Measurements from ENCODE around the gene FBLN7.

Gene FBLN7

DNA sequence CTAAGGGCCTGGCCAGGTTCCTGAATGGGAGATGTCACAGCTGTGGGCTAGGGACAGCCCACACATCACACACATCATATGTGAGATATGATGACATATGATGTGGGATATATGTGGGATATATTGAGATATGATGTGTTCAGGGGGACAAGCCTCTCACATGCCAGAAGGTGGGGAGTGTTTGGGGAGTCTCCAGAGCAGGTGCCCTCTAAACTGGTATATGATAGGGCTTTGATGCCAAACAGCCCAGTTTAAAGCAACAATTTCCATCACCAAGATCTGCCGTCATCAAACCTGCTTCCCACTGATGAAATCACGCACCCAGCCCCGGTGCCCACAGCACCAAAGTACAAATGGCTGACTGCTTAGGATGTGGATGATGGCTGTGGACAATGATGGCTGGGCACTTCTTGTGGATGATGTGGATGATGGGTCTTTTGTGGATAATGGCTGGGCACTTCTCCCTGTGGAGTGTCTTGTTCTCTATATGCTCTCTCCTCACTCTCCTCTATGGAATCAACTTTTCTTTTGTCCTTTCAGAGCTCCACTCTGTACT, 50.9 kb downstream of the FBLN7 start:
- H3K4me3 ChIP-seq (replicated peaks in 1 of 2; ENCODE audit: low read depth in 2 of 2, low read length in 2 of 2), result no peak overlapping the region
- DNase-seq (ENCODE audit: low read depth in 2 of 2), result no peak
- TF ChIP-seq CTCF (IDR thresholded peaks at IDR 0.05; ENCODE audit: low read depth, low read length), result no peak

DNA sequence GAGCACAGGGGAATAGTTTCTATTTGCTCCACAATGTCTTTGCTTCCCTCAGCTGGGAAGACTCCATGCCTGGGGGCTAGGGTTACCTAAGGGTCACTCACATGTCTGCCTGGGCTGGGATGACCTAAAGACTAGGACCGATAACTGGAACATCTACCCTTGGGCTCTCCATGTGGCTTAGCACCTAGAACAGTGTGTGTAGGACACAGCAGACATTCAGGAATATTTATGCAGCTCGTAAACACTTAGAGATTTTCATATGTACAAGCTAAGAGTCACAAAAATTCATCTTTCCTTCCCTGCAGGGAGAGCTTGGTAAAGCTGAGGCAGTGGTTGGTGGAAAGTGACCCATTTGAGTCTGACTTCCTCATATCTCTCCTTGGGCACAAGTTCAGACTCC, 55.8 kb downstream of the FBLN7 start:
- DNase-seq (ENCODE audit: low read depth in 2 of 2), result no peak
- H3K4me3 ChIP-seq (replicated peaks in 1 of 2; ENCODE audit: low read depth in 2 of 2, low read length in 2 of 2), result no peak overlapping the region
- no peak for TF ChIP-seq CTCF (IDR thresholded peaks at IDR 0.05; ENCODE audit: low read depth, low read length)

DNA sequence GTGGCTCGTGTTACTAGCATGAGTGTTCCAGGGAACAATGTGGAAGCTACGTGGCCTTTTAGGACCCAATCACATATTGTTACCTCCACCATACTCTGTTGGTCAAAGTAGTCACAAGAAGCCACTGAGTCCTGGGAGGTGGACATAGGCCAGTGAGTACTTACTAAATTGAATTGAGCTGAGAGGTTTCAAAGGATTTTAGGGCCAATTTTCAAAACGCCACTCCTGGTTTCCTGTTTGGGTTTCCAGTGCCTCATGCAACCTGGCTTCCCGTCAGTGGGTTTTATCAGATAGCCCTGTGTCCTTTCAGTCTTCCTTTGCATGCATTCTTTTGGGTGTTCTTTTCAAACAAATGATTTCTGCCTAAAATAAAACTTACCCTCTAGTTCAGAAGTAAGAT, 56.3 kb downstream of the FBLN7 start:
- no peak overlapping the region for H3K4me3 ChIP-seq (replicated peaks in 1 of 2; ENCODE audit: low read depth in 2 of 2, low read length in 2 of 2)
- DNase-seq (ENCODE audit: low read depth in 2 of 2), result no peak
- no peak for TF ChIP-seq CTCF (IDR thresholded peaks at IDR 0.05; ENCODE audit: low read depth, low read length)

GRCh38 chr2:112195167-112195766, 57.1 kb downstream of the FBLN7 start:
- TF ChIP-seq CTCF (IDR thresholded peaks at IDR 0.05; ENCODE audit: low read depth, low read length), result no peak
- no peak overlapping the region for H3K4me3 ChIP-seq (replicated peaks in 1 of 2; ENCODE audit: low read depth in 2 of 2, low read length in 2 of 2)
- DNase-seq (ENCODE audit: low read depth in 2 of 2), result no peak

- TF ChIP-seq CTCF (IDR thresholded peaks at IDR 0.05; ENCODE audit: low read depth, low read length), result no peak
- DNase-seq (ENCODE audit: low read depth in 2 of 2), result no peak
- no peak overlapping the region for H3K4me3 ChIP-seq (replicated peaks in 1 of 2; ENCODE audit: low read depth in 2 of 2, low read length in 2 of 2)
Measured at GRCh38 chr2:112195950-112196349, 57.8 kb downstream of the FBLN7 start.

- no peak for TF ChIP-seq CTCF (IDR thresholded peaks at IDR 0.05; ENCODE audit: low read depth, low read length)
- DNase-seq (ENCODE audit: low read depth in 2 of 2), result no peak
- no peak overlapping the region for H3K4me3 ChIP-seq (replicated peaks in 1 of 2; ENCODE audit: low read depth in 2 of 2, low read length in 2 of 2)
Measured at GRCh38 chr2:112197868-112198267, 59.7 kb downstream of the FBLN7 start.

- no peak overlapping the region for H3K4me3 ChIP-seq (replicated peaks in 1 of 2; ENCODE audit: low read depth in 2 of 2, low read length in 2 of 2)
- no peak for DNase-seq (ENCODE audit: low read depth in 2 of 2)
- no peak for TF ChIP-seq CTCF (IDR thresholded peaks at IDR 0.05; ENCODE audit: low read depth, low read length)
Measured at GRCh38 chr2:112198780-112199179, 60.6 kb downstream of the FBLN7 start.
